GM18867 (cell line): ENCODE data around the gene TRPM4.
"Not testable (repeated sequence)": the region's sequence is repeated elsewhere in the genome, so short reads cannot be mapped to it uniquely, and the experiment has no call there.

Experiments
- ATAC-seq: cut with Tn5 transposase; IDR thresholded peaks from one replicate; pipeline ENCODE4 v1.9.1; 2021; ENCODE audit warnings: mild to moderate bottlenecking, moderate library complexity; ENCODE audit not compliant: unreplicated experiment

The TRPM4 gene

GRCh38 chr19:49150106-49150943 is 7.3 kb upstream of the TRPM4 start:
- ATAC-seq = no peak

GRCh38 chr19:49150944-49151243 is 6.7 kb upstream of the TRPM4 start:
- no peak for ATAC-seq

DNA sequence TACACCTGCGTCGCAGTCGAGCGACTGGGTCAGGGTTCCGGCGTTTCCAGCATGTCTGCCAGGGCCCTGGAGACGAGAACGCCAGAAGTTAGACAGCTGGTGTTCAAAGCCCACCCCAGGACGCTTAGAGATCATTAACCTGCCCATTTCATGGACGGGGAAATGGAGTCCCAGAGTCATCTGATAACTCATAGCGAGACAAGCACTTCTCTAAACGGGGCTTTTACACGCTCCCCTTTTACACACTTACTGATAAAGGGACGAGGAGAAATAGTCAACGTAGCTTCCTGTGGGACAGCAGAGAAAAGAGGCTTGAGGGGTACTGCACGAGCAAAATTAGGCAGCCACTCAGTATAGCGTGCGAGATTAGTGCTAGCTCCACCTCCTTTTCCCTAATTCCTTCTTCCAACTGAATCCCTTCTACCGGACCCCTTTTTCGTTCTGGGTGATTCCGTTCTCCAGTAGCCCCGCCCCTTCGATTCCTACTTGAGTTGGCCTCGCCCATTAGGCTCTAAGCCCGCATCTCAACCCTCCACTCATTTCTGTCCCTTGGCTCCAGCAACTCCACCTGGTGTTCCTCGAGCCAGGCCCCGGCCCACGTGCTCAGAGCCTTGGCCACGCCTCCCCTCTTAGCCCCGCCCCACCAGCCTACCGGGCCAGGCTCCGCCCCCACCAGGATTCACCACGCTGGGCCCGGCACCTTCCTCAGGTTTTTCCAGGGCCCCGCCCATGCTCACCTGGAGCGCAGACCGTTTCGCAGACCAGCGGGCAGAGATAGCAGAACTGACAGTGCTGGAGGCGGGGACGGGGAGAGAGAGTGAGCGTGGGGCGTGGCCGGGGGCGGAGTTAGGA is 6.1 kb upstream of the TRPM4 start:
- ATAC-seq = no peak

DNA sequence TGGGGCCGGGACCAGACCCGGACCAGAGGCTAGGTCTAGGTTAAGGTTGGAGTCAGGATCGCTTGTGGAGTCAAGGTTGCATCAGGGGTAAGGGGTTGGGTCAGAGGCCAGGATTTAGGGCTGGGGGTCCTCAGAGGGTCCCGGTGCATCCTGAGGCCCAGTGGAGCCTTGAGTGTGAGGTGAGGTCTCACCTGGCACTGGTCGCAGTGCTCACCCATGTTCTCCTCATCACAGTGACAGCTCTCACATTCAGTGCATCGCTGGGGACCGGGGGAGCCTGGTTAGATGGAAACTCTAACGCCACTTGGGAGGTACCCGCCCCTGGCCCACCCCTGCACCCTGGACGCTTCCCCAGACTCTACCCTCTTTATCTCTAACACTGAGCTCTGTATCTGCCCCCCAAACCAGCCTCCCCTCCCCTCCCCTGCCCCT is 5.5 kb upstream of the TRPM4 start:
- ATAC-seq = no peak

- no peak for ATAC-seq
These were observed 4.3 kb upstream of the TRPM4 start for GRCh38 chr19:49153167-49153809.

DNA sequence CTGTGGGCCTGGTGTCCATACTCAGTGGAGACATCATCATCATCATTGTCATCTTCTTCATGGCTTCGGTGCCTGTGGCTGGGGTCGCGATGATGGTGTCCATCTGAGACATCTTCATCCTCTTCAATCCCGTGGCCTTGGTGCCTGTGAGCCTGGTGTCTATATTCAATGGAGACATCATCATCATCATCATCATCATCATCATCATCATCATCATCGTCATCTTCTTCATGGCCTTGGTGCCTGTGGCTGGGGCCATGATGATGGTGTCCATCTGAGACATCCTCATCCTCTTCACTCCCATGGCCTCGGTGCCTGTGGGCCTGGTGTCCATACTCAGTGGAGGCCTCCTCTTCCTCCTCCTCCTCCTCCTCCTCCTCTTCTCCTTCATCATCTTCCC is 3.3 kb upstream of the TRPM4 start:
- ATAC-seq = no peak

DNA sequence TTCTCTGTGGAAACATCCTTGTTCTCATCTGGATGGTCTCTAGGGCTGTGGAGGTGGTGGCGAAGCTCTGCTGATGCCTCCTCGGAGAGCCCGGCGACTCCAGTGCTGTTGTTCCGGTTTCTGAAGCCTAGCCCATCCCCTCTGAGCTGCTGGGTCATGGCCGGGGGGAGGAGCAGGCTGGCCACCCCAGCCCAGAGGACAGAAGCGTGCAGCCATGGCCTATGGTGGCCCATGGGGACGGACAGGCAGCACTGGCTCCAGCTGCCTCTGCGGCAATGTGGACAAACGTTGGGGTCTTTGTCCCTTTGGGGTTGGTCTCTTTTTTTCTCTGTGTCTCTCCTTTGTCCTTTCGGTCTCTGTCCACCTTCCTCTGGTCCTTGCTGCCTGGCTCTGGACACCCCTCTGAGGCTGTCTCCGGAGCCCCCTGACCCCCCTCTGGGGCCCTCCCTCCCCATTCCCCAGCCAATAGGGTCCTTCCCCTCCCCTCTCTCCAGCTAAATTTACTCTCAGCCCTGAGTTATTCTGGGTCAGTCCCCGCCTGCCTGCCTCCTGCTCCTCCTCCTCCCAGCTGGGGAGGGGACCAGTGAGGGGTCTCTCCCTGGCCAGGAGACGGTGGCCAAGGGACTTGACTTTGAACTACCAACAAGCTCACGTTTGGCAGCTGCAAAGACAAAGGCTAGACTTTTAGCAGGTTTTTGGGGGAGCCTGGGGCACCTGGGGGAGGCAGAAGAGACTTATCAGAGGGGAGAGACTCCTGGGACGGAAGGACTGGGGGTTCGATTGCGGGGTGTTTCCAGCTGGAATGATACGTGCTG is 2.4 kb upstream of the TRPM4 start, which contains the start of gene HRC:
Gene HRC, minus strand, starts transcription at position 392 of the 815 bp plus-strand sequence. Its CDS starts 159 bp downstream, at position 233.
- ATAC-seq = no peak

DNA sequence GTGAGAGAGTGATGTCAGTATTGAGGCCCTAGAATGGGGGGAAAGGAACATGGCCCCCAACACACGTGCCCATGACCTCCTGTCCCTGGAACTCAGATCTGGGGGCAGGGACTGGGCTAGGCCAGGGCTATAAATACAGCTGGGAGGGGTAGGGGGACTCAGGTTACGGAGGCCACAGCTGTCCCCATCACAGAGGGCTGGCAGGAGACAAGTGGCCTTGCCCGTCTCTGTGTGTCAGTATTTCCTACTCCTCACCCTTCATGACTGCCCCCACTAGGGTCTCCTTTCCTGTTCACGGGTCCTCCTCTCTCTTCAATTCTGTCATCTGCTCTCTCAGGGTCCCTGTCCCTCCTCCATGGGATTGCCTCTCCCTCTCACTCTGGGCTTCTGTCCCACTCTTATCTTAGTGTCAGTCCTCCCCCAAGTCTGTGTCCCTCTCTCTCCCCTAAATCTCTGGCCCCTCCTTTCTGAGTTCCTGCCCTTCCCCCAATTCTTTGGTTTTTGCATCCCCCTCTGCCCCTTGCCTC is 1.7 kb upstream of the TRPM4 start:
- ATAC-seq = no peak

DNA sequence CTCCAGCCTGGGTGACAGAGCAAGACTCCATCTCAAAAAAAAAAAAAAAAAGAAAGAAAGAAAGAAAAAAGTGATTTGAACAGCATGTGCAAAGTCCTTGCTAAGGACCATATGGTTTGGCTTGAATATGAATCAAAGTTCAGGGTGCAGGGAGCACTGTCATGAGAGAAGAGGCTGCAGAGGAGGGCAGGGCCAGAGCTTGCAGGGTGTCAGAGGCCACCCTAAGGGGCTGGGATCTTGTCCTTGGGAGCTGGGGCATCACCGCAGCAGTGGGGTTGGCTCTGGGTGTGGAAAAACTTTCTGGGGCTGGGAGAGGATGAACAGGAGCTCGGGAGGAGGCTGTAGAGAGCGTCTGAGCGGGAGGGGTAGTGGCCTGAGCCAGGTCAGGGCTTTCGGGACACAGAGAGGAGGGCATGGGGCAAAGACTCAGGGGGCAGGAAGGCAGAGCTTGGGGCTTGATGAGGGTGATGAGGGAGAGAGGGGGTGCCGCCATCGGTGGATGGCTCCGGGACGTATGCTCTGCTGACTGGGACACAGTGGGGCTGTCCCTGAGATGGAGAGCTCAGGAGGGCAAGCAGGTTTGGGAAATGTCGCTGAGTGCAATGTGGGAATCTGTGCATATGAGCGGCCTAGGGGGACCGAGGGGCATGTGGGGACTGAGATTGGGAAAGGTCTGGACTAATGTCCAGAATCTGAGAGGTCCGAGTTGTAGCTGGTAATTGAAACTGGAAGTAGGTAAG is 3.0 kb downstream of the TRPM4 start:
- ATAC-seq = no peak

DNA sequence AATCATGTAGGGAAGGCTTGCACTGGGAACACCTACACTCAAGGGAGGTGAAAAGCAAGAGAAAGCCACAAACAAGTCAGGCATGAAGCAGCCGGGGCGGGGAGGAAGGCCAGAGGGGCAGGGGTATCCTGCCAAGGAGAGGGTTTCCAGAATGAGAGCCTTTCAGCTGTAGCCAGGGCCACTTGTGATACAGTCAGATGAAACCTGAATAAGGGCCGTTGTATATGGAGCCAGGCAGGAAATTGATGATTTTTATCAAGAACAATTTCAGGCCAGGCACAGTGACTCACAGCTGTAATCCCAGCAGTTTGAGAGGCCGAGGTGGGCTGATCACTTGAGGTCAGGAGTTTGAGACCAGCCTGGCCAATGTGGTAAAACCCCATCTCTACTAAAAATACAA is 4.4 kb downstream of the TRPM4 start:
- no peak for ATAC-seq

- no peak for ATAC-seq
These were observed 7.6 kb downstream of the TRPM4 start for GRCh38 chr19:49165111-49165750.

GRCh38 chr19:49165865-49166301 is 8.3 kb downstream of the TRPM4 start:
- ATAC-seq = no peak

DNA sequence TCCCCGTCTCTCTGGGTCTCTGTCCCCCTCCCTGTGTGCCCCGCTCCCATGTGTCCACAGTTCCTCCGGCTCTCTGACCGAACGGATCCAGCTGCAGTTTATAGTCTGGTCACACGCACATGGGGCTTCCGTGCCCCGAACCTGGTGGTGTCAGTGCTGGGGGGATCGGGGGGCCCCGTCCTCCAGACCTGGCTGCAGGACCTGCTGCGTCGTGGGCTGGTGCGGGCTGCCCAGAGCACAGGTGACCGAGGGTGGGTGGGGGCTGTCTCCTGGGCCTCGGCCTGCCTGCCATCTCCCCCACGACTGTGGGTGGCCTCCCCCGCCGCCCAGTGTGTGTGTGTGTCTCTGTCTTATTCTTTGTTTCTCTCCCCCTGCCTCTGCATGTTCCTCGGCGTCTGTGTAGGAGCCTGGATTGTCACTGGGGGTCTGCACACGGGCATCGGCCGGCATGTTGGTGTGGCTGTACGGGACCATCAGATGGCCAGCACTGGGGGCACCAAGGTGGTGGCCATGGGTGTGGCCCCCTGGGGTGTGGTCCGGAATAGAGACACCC is 10.3 kb downstream of the TRPM4 start:
- ATAC-seq = no peak

DNA sequence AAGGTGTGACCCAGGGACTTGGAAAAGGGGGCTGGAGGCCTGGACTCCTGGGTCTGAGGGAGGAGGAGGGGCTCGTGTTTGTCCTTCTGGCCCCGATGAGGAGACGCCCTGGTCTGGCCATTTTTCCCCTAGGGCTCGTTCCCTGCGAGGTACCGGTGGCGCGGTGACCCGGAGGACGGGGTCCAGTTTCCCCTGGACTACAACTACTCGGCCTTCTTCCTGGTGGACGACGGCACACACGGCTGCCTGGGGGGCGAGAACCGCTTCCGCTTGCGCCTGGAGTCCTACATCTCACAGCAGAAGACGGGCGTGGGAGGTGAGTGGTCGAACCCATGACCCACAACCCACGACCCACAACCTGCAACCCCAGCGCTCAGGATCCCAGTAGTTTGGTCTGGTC is 10.8 kb downstream of the TRPM4 start:
- no peak for ATAC-seq

DNA sequence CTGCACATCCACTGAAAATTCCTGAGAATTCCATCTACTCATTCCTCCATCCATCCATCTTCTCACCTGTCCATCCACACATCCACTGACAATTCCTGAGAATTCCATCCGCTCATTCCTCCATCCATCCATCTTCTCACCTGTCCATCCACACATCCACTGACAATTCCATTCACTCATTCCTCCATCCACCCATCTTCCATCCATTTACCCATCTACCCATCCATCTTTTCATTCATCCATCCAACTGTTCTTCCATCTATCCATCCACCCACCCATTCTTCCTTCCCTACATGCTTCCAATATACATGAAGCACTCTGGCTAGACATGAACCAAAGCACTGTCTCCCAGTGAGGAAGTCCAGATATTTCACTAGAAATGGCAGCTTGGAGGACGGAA is 15.6 kb downstream of the TRPM4 start:
- ATAC-seq = no peak

DNA sequence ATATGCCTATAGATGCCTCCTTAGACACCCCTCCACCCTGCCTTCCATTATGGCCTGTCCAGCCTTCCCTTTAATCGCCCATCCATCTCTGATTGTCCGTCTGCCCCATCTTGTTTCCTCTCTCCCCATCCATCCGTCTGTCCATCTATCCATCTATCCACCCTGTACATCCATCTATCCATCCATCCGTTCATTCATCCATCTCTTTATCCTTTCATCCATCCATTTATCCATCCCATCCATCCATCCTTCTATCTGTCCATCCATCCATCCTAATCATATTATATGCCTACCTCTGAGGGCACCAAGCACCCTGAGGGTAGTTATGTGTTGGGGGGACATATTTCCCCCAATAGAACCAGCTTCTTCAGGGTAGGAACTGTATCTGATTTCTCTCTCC is 23.1 kb downstream of the TRPM4 start:
- ATAC-seq = no peak

DNA sequence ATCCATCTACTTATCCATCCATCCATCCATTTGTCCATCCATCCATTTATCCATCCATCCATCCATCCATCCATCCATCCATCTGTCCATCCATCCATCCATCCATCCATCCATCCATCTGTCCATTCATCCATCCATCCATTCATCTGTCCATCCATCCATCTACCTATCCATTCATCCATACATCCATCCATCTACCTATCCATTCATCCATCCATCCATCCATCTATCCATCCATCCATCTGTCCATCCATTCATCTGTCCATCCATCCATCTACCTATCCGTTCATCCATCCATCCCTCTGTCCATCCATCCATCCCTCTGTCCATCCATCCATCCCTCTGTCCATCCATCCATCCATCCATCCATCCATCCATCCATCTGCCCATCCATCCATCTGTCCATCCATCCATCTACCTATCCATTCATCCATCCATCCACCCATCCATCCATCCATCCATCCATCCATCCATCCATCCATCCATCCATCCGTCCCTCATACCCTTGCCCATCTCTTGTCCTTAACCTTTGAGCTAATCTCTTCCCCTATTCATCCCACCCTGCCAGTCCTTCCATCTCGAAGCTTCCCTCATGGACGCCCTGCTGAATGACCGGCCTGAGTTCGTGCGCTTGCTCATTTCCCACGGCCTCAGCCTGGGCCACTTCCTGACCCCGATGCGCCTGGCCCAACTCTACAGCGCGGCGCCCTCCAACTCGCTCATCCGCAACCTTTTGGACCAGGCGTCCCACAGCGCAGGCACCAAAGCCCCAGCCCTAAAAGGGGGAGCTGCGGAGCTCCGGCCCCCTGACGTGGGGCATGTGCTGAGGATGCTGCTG is 24.6 kb downstream of the TRPM4 start:
- not testable (repeated sequence) for ATAC-seq

DNA sequence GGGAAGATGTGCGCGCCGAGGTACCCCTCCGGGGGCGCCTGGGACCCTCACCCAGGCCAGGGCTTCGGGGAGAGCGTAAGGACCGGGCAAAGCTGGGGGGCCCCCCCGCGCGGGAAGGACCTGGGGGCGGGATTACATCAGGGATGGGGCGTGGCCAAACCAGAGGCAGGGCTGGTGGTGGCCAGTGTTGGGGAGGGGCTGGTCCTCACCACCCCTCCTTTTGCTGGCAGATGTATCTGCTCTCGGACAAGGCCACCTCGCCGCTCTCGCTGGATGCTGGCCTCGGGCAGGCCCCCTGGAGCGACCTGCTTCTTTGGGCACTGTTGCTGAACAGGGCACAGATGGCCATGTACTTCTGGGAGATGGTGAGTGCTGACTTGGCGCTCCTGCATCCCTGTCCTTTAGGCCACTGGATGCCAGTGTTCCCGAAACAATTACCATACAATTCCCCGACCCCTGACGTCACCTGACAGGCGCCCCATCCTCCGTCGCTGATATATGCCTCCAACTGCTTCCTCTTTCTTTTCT is 25.3 kb downstream of the TRPM4 start:
- ATAC-seq = no peak
